Parathyroid adenoma (tissue), 2 donors: ENCODE measurements around the gene ASAP2.

ENCODE experiments used
- H2AFZ ChIP-seq: fragments of 300-600 bp; sonication (generic); one replicate; pipeline ENCODE4 v1.7.0; 2017; ENCODE audit warnings: antibody characterized with exemption, mild to moderate bottlenecking
- H3K27ac ChIP-seq: fragments of 300-600 bp; sonication (generic); one replicate; pipeline ENCODE4 v1.7.0; 2017
- H3K27me3 ChIP-seq: fragments of 300-600 bp; sonication (generic); one replicate; pipeline ENCODE4 v1.7.0; 2017; ENCODE audit warnings: low read length; ENCODE audit not compliant: control insufficient read depth, insufficient read depth
- H3K36me3 ChIP-seq: fragments of 300-600 bp; sonication (generic); one replicate; pipeline ENCODE4 v1.7.0; 2017; ENCODE audit warnings: low read length; ENCODE audit not compliant: control insufficient read depth, insufficient read depth
- H3K4me1 ChIP-seq: fragments of 300-600 bp; sonication (generic); one replicate; pipeline ENCODE4 v1.7.0; 2017; ENCODE audit warnings: control low read depth
- H3K4me2 ChIP-seq: fragments of 300-600 bp; sonication (generic); one replicate; pipeline ENCODE4 v1.7.0; 2017; ENCODE audit warnings: low read length
- H3K4me3 ChIP-seq: fragments of 300-600 bp; sonication (generic); one replicate; pipeline ENCODE4 v1.7.0; 2017; ENCODE audit warnings: low read depth, low read length
- H3K79me2 ChIP-seq: fragments of 300-600 bp; sonication (generic); one replicate; pipeline ENCODE4 v1.7.0; 2017; ENCODE audit warnings: control low read depth
- H3K9ac ChIP-seq: fragments of 300-600 bp; sonication (generic); one replicate; pipeline ENCODE4 v1.7.0; 2017; ENCODE audit warnings: mild to moderate bottlenecking
- H3K9me3 ChIP-seq: fragments of 300-600 bp; sonication (generic); one replicate; pipeline ENCODE4 v1.7.0; 2017; ENCODE audit warnings: low read length; ENCODE audit not compliant: control insufficient read depth
- CTCF ChIP-seq: fragments of 300-600 bp; sonication (generic); IDR thresholded peaks from one replicate; pipeline ENCODE4 v1.7.0; 2017; ENCODE audit warnings: antibody characterized with exemption, mild to moderate bottlenecking
- donor health status: primary hyperparathyroidism.

The ASAP2 gene

GRCh38 chr2:9312591-9312990 is 106.0 kb downstream of the ASAP2 start:
- Histone ChIP-seq H3K4me2 (no peak overlapping the region), H3K4me1 (no peaks in the 10 kb centered on the region), H3K4me3 (no peak overlapping the region), H2AFZ (no peak overlapping the region), H3K36me3 (no peaks in the 10 kb centered on the region), H3K27ac (no peak overlapping the region), H3K27me3 (no peaks in the 10 kb centered on the region), H3K9me3 (no peaks in the 10 kb centered on the region), H3K9ac (no peak overlapping the region), H3K79me2 (no peaks in the 10 kb centered on the region)
- TF ChIP-seq CTCF = no peak

GRCh38 chr2:9313443-9313842 is 106.8 kb downstream of the ASAP2 start:
- TF ChIP-seq CTCF = no peak
- Histone ChIP-seq H3K9me3 (no peaks in the 10 kb centered on the region), H3K27ac (no peak overlapping the region), H3K79me2 (no peaks in the 10 kb centered on the region), H2AFZ (no peak overlapping the region), H3K4me2 (no peak overlapping the region), H3K4me3 (no peak overlapping the region), H3K36me3 (no peaks in the 10 kb centered on the region), H3K27me3 (no peaks in the 10 kb centered on the region), H3K4me1 (no peaks in the 10 kb centered on the region), H3K9ac (no peak overlapping the region)

GRCh38 chr2:9315280-9315847 is 108.8 kb downstream of the ASAP2 start:
- Histone ChIP-seq H3K9me3 (no peaks in the 10 kb centered on the region), H3K27me3 (no peaks in the 10 kb centered on the region), H3K9ac (no peak overlapping the region), H3K4me3 (no peak overlapping the region), H2AFZ (no peak overlapping the region), H3K27ac (no peak overlapping the region), H3K36me3 (no peaks in the 10 kb centered on the region), H3K4me1 (no peaks in the 10 kb centered on the region), H3K79me2 (no peaks in the 10 kb centered on the region), H3K4me2 (no peak overlapping the region)
- TF ChIP-seq CTCF = no peak

GRCh38 chr2:9317559-9317958 is 110.9 kb downstream of the ASAP2 start:
- H3K4me1 ChIP-seq = no peaks in the 10 kb centered on the region
- no peak overlapping the region for H3K27ac ChIP-seq
- H3K9ac ChIP-seq = no peak overlapping the region
- H3K36me3 ChIP-seq = no peaks in the 10 kb centered on the region
- no peaks in the 10 kb centered on the region for H3K9me3 ChIP-seq
- no peak overlapping the region for H3K4me3 ChIP-seq
- no peaks in the 10 kb centered on the region for H3K79me2 ChIP-seq
- H2AFZ ChIP-seq = no peak overlapping the region
- no peaks in the 10 kb centered on the region for H3K27me3 ChIP-seq
- no peak for TF ChIP-seq CTCF
- no peak overlapping the region for H3K4me2 ChIP-seq
